ENCODE data around the gene GIPC3.

The GIPC3 gene, protein sequence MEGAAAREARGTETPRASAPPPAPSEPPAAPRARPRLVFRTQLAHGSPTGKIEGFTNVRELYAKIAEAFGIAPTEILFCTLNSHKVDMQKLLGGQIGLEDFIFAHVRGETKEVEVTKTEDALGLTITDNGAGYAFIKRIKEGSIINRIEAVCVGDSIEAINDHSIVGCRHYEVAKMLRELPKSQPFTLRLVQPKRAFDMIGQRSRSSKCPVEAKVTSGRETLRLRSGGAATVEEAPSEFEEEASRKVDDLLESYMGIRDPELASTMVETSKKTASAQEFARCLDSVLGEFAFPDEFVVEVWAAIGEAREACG

DNA sequence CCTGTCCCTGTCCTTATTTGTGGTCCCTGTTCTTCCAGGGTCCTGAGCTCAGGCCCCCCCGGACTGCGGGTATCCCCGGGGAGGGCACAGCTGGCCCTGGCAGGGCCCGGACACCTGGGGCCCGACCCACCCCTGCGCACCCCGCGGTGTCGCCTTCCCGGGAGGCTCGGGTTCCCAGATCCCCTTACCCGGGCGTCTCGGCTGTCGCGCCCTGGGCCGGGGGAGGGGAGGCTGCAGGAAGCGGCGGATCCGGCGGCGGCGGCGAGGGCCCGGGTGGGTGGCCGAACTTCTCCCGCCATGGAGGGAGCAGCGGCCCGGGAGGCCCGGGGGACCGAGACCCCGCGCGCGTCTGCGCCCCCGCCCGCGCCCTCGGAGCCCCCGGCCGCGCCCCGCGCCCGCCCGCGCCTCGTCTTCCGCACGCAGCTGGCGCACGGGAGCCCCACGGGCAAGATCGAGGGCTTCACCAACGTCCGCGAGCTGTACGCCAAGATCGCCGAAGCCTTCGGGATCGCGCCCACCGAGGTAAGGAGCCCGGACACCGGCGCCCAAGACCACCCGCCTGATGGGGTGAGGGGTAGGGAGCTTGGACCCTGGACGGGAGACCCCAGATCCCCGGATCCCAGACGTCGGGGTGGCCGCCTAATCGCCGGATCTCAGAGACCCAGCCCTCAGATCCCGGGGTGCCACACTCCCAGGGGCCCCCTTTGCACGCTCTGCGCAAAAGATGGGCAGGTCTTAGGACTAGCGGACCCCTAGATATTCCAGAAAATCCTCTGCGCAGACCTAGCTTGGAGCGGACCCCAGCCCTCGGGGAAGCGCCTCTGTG, at the start of gene GIPC3:
Gene GIPC3, plus strand, starts transcription at position 178 of the 826 bp plus-strand sequence. Its CDS starts 120 bp downstream, at position 298.
- no peak for DNase-seq (ENCODE audit: low read depth, low spot score)

DNA sequence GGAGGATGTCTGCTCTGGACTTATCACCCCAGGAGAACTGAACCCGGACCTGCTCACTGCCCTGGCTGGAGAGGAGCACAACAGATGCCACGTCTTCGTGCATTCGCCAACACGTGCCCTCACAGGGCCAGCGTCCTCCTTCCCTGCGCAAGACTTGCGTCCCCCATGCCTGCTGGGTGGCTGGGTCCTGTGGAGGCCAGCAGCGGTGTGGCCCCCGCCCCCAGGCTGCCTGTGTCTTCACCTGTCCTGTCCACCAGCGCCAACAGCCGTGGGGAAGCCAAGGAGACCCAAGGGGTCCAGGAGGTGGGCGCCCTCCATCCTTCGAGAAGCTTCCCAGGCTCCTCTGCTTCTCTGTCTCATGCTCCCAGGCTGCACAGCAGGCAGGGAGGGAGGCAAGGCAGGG, 49.7 kb upstream of the GIPC3 start:
- DNase-seq (ENCODE audit: low read depth, low spot score), result no peak

DNA sequence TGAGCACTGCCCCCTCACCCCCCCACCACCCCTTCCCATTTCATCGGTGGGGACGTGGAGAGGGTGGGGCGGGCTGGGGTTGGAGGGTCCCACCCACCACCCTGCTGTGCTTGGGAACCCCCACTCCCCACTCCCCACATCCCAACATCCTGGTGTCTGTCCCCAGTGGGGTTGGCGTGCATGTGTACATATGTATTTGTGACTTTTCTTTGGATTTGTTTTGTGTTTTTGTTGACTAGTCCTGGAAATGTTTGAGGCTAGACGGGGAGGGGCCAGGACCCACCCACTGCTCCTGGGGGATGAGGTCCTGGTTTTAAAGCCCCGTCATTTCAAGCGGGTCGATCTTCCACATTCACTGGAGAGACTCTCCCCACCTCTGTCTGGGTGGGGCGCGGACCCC, 49.3 kb upstream of the GIPC3 start:
- no peak for DNase-seq (ENCODE audit: low read depth, low spot score)

DNA sequence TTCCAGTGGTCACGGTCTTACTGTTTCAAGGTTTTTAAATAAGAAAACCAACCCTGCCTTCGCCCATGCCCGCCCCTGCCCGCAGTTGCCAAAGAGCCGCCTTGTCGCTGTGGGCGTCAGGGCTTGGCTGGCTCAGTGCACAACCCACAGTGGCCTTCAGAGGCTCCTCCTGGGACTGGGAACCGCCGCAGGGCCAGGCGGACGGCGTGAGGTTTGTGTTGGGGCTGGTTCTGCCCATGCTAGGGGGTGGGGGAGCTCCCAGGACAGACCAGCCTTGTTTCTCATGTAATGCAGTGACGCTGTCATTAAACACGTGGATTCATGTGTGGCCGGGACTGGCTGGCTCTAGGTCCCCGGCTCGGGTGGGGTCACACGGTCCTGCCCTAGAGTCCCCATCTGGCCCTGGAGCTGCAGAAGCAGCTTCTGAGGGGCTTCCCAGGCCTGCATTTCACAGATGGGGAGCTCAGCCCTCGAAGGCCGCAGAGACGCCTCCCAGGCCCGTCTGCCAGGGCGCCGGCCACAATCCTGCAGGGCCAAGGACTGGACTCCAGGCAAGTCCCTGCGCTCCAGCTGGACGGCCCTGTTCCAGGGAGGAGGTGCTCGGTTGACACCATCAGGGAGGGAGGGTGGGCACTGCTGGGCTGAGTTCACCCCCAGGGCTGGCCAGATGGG, 48.7 kb upstream of the GIPC3 start:
- no peak for DNase-seq (ENCODE audit: low read depth, low spot score)

DNA sequence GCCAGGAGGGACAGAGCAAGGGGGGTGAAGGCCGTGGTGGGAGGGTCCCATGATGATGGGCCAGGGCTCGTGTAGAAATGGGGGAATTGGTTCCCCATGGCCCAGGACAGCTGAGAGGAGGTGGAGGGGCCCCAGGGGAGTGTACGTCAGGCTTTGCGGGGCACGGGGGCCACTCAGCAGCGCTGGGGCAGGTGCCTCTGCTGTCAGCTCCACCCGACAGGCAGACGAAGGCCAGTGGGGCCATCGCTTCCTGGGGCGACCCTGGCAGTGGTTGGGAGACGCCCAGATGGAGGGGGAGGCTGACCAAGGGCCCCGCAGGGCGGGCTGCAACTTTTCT, 48.2 kb upstream of the GIPC3 start:
- no peak for DNase-seq (ENCODE audit: low read depth, low spot score)

DNA sequence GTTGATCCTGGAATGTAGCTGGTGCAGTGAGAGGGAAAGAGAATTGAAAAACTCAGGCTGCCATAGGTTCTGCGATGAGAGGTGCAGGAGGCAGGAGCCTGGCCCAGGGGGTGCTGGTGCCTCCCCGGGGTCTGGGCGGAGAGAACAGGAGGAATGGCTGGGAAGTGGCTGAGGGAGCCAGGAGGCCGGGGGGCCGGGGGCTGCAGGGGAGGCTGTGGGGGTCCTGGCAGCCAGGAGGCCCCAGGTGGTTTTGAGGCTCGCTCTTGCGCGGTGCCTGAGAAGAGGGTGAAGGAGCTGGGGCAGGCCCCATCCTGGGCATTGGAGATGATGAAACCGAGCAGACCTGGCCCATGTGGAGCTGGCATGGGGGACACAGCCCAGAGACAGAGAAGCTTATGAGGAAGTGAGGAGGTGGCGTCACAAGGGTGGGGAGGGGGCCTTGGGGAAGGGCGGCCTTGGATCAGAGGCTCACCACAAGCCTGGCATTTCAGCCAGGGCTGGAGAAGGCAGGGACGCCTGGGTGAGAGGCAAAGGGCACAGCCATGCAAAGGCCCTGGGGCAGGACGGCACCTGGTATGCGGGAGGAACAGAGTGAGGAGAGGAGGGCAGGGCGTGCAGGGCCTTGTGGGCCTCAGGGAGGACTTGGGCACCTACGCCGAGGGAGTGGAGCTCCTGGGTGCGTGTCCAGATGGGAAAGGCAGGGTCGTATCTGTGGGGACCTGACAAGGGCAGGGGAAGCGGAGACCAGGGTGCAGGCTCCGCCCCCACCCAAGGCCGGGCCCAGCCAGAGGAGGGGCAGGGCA, 47.6 kb upstream of the GIPC3 start:
- no peak for DNase-seq (ENCODE audit: low read depth, low spot score)

DNA sequence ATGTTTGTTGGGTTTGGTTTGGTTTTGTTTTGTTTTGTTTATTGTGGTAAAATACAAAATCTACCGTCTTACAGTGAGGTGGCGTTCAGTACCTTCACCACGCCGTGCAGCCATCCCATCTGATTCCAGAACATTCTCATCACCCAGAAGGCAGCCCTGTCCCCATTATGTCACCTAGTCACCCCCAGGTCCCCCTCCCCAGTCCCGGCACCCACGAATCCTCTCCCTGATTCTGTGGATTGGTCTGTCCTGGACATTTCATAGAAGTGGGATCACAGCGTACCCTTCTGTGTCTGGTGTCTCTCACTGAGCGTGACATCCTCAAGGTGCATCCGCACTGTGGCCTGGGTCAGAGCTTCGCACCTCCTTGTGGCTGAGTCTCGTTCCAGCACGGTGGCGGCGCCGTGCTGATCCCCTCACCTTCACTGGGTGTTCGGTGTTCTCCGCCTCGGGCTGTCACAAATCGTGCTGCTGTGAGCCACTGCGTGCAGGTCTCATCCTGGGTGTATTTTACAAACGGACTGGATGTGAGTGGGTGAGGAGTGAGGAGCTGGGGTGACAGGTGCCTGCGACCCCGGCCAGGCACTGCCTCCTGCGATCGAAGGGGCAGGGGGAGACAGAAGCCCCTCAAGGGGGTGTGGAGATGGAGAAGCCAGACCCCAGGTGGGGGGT, 46.9 kb upstream of the GIPC3 start:
- DNase-seq (ENCODE audit: low read depth, low spot score), result no peak

DNA sequence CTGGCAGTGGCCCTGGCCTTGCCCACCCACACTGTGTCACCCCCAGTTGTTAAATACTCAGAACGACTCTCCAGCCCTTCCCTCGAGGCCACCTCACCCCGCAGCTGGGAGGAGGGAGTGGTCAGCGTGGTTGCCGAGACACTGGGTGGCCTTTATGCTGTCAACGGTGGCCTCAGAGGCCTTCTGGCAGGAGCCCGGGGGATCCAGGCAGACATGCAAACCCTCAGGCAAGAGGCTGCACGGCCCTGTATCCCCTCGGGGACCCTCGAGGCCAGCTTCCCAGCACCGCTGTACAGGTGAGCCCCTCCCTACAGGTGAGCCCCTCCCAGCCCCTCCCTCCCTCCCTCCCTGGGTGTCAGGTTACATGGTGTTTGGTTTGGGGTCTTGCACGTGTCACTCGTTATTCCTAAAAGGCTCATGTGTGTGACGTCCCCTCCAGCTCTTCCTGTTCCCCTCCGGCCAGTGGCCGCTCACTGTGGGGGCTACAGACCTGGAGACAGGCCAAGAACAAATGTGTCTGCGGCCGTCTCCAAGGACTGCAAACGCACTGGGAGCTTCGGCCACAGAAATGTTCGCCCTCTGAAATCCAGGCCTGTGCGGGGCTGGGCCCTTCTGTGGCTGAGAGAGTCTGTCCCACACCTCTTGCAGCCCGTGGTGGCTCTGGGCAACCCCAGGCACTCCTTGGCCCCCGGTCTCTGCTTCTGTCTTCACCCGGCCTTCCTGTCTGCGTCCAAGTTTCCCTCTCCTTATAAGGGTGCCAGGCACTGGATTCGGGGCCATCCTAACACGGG, 46.1 kb upstream of the GIPC3 start, which contains the start of gene TEKTIP1:
Gene TEKTIP1, plus strand, starts transcription at position 210 of the 791 bp plus-strand sequence. Its CDS starts 4 bp downstream, at position 214.
- no peak for DNase-seq (ENCODE audit: low read depth, low spot score)

DNA sequence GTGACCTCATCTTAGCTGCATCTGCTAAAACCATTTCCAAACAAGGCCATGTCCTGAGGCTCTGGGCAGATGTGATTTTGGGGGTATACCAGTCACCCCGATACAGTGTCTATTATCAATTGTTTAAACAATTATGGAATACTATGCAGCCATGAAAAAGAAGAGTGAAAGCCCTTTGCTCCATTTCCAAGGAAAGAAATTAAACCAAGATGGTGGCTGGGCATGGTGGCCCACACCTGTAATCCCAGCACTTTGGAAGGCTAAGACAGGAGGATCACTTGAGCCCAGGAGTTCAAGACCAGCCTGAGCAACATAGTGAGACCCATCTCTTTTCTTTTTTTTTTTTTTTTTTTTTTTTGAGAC, 45.5 kb upstream of the GIPC3 start:
- DNase-seq (ENCODE audit: low read depth, low spot score), result no peak

DNA sequence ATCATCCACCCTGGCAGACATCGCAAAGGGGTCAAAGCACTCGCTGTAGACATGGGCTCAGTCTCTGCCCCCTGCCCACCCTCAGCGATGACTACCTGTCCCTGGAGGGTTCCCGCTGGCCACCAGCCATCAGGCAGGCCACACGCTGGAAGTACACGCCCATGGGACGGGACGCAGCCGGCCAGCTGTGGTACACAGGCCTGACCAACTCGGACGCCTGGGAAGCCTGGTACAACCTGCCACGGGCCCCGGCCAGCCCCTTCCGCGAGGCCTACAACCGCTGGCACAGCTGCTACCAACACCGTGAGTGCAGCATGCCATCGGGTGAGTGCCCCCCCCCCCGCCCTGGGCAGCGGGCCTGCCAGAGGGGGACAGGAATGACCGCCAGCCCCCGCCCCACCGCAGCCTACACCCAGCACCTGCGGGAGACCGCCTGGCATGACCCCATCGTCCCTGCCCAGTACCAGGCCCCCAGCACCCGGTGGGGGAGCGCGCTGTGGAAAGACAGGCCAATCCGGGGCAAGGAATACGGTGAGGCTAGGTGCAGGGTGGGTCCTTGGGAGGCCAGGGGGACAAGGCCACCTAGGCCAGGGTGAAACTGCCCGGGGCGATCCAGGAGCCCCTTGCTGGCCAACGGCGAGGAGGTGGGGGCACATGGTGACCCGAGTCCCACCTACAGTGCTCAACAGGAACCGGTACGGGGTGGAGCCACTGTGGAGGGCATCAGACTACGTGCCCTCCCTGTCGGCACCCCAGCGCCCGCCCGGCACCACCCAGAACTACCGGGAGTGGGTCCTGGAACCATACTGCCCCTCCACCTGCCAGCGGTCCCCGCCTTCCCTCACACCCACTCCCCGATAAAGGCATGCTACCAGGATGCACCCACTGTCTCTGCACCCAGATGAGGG, 41.9 kb upstream of the GIPC3 start:
- no peak for DNase-seq (ENCODE audit: low read depth, low spot score)

DNA sequence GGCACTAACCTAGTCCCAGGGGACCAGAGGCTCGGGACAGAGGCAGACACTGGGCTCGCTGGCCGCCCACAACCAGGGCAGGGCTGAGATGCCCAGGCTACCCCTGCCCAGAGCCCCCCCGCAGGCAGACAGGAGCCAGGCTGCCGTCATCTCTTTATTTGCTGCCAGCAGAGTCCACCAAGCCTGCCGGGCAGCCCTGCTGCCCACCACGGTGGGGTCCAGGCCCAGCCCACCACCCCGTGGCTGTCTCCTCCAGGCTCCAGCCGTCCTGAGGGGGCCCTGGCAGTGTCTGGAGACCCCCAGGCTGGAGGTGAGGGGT, 41.3 kb upstream of the GIPC3 start:
- DNase-seq (ENCODE audit: low read depth, low spot score), result no peak

DNA sequence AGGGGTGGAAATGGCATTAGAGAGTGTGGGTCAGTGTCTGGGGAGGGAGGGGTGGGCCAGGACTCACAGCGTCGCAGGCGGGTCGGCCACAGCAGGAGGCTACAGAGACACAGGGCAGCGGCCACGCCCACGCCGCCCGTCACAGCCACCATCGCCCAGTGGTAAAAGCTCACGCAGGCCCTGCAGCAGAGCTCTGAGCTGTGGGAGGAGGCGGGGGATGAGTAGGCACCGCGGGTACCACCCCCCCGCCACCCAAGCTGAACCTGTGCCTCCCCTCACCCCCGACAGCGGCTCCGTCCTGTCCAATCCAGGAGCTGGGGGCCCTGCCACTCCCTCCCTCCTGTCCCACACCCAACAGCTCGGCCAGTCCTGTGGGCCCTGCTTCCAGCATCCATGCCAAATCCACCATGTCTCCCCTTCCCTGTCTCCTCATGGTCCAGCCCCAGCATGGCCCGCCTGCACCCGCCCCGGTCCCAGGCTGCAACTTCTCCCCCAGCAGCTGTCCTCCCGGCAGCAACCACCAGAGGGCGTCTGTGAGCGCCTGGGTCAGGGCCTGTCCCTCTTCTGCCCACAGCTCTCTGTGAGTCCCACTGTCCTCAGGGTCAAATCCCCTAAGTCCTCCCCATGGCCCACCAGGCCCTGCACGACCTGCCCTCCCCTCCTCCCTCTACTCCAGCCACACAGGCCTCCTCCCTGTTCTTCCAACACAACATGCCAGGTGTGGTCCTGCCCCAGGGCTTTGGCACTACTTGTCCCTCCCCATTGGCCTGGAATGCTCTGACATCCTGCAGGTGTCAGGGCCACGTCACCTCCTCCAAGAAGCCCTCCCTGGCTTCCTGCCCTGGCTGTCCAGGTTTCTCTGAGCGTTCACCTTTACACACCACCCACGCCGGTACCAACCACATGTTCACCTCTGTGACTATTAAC, 40.3 kb upstream of the GIPC3 start:
- DNase-seq (ENCODE audit: low read depth, low spot score), result no peak

DNA sequence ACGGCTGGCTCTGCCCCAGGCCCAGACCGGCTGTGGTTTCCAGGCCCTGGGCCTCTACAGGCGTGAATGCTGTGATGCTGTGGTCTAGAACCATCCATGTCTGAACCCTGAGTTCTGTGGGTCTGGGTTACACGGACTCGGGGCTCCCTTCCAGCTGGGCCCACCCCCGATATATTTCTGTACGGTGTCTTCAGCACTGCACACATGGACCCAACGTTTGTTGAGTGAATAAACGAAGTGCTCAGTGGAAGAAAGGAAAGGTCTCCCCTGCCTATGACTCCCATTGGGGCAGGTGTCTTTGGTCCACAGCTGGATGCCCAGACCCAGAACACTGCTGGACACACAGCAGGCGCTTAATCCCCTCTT, 39.6 kb upstream of the GIPC3 start:
- DNase-seq (ENCODE audit: low read depth, low spot score), result no peak

DNA sequence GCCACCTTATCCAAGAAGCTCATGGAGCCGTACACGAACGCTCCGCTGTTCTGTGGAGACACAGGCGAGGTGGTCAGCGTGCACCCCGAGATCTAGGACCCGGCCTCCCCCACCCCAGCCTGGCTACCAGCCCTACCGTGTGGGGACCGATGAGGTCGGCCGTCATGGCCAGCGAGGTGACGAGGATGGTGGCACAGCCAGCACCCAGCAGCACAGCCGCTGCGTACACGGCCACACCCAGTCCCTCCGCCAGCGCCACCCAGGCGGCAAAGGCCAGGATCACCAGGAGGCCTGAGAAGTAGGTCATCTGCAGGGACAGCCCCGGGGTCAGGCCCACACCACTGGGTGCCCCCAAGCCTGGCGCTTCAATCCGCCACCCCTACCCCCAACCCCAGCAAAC, 39.2 kb upstream of the GIPC3 start:
- DNase-seq (ENCODE audit: low read depth, low spot score), result no peak

DNA sequence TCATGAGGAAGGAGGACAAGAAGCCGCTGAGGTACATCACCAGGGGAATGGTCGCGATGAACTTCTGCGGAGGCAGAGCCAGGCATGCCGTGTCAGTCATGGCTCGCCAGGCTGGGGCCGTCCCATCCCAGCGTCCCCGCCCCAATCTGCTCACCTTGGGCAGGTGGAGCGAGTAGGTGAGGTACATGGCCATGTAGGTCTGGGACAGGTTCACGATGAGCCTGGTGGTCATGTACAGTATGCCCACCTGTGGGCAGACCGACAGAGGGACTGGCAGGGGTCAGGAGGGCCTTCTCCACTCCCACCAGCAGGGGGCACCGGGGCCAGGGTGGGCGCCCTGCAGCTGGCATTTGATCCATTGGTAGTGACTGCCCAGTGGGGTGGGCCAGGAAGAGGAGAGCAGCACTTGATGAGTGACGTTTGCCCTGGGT, 38.0 kb upstream of the GIPC3 start:
- no peak for DNase-seq (ENCODE audit: low read depth, low spot score)

DNA sequence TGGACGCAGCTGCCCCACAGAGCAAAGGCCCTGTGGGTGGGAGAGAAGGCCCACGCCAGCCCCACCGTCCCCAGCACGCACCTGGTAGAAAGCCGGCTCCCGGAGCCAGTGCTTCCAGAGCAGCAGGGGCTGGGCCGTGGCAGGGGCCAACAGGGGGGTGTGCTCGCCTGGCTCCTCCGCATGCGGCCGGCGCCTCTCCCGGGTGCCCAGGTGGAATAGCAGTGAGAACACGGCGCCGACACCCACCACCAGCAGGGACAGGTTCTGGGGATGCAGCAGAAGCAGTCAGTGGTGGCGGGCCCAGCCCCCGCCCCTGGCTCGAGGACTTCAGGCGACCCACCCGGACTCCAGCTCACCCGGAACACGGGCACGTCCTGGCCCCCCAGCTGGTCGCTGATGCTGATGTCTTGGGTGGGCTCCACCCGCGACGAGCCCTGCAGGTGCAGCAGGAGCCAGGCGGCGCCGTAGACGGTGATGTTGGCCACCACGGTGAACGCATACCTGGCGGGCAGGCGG, 37.5 kb upstream of the GIPC3 start:
- DNase-seq (ENCODE audit: low read depth, low spot score), result no peak

DNA sequence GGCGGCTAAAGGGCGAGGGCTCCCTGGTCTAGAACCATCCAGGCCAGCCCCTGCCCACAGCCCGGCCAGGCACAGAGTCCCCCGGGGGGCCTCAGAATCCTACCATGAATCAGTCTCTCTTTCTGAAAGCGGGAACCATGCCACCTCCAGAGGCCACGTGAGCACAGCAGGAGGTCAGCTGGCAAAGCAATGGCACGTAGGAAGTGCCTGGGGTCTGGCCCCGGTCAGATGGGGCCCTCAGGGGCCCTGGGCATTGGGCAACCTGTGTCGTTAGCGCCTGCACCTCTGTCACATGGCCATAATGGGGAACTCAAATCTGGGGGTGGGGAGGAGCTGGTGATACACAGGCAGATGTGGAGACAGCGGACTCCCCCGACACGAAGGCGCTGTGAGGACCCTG, 36.7 kb upstream of the GIPC3 start:
- no peak for DNase-seq (ENCODE audit: low read depth, low spot score)

DNA sequence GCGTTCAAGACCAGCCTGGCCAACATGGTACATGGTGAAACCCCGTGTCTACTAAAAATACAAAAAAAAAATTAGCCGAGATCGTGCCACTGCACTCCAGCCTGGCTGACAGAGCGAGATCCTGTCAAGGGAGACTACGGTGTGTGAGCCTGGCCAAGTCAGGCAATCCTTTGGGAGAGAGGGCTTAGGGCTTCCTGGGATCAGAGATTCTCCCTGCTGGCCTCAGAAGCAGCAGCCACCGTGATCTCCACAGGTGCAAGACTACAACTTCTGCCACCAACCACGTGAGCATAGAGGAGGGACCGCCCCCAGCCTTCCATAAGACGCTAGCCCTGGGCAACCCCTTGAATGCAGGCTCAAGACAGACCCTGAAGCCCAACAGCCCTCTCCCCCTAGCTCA, 35.5 kb upstream of the GIPC3 start:
- DNase-seq (ENCODE audit: low read depth, low spot score), result no peak
